ENCODE results near the gene ACP2.

Gene ACP2

GRCh38 chr11:47268448-47269001 lies 19.9 kb upstream of the ACP2 start:
- DNase-seq (ENCODE audit: low read depth): no peak

GRCh38 chr11:47267876-47268275 lies 19.3 kb upstream of the ACP2 start:
- no peak for DNase-seq (ENCODE audit: low read depth)

GRCh38 chr11:47264521-47264920 lies 15.9 kb upstream of the ACP2 start:
- no peak for DNase-seq (ENCODE audit: low read depth)

GRCh38 chr11:47264119-47264518 lies 15.5 kb upstream of the ACP2 start:
- no peak for DNase-seq (ENCODE audit: low read depth)

- no peak for DNase-seq (ENCODE audit: low read depth)
Measured at GRCh38 chr11:47261291-47261800, 12.7 kb upstream of the ACP2 start.

- no peak for DNase-seq (ENCODE audit: low read depth)
Measured at GRCh38 chr11:47260366-47260765, 11.8 kb upstream of the ACP2 start.

DNA sequence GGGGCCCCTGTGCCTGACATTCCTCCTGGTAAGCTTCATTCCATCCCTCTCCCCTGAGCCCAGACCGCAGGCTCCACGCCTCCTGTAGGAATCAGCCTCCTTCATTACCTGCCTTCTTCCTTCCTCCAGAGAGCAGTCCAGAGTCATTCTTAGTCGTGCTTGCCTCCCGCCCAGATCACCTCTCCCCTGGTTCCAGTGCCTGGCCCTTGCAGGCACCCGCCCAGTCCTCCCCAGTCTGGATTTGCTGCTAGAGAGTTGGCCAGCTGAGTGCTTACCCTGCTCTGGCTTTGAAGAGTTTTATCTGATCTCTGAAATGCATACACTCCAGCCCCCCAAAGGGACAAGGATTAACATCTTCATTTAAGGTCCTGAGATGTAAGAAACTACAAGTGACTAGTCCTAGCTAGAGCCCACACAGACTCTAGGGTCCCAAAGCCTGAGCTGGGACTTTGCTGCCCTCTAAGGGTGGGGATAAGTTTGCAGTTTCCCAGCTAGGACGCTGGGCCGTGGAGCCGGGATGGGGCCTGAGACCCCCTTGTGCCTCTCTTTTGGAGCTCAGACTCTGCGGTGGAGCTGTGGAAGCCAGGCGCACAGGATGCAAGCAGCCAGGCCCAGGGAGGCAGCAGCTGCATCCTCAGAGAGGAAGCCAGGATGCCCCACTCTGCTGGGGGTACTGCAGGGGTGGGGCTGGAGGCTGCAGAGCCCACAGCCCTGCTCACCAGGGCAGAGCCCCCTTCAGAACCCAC lies 10.8 kb upstream of the ACP2 start:
- no peak for DNase-seq (ENCODE audit: low read depth)

- no peak for DNase-seq (ENCODE audit: low read depth)
Measured at GRCh38 chr11:47258317-47258902, 9.8 kb upstream of the ACP2 start.

GRCh38 chr11:47257517-47258316 lies 9.1 kb upstream of the ACP2 start, which contains the start of gene NR1H3:
NR1H3 (plus strand) TSS chr11:47257996; CDS start chr11:47259217, 1,221 bp downstream.
- no peak for DNase-seq (ENCODE audit: low read depth)

GRCh38 chr11:47257177-47257516 lies 8.5 kb upstream of the ACP2 start:
- DNase-seq (ENCODE audit: low read depth): no peak

- no peak for DNase-seq (ENCODE audit: low read depth)
Measured at GRCh38 chr11:47256374-47256773, 7.8 kb upstream of the ACP2 start.

DNA sequence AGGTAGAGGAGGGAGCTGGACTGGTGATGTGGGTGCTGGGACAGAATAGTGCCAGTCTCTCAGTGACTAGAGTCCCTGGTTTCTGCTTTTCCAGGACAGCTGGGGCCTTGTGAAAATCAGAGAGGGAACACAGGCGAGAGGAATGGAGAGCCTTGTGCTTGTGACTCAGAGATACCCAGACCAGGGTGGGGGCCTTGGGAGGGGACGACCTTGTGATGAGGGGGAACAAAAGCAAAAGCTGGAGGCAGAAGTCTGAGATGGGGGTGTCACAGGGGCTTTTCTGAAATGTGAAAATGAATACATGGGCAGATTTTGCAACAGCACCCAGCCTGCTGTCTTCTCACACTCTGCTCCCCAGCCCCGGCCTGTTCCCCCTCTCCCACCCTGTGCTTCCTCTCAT lies 5.8 kb upstream of the ACP2 start:
- DNase-seq (ENCODE audit: low read depth): no peak

DNA sequence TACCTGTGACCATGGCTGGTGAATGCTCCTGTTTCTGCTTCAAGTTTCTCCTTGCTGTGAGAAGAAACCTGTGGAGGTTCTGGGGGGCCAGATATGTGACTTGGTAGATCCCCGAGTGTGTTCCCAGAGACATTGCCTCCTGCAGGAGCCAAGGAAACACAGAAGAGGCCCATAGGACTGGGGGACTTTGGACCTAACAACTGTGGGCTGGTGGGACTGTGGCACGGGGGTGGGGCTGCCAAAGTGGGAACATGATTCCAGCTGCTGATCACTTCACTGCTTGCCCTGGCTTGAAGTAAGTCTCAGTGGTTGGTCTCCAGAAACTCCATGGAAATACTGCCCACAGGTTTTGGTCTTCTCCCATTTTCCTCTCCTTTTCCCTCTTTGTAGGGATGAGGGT lies 5.0 kb upstream of the ACP2 start:
- DNase-seq (ENCODE audit: low read depth): no peak

DNA sequence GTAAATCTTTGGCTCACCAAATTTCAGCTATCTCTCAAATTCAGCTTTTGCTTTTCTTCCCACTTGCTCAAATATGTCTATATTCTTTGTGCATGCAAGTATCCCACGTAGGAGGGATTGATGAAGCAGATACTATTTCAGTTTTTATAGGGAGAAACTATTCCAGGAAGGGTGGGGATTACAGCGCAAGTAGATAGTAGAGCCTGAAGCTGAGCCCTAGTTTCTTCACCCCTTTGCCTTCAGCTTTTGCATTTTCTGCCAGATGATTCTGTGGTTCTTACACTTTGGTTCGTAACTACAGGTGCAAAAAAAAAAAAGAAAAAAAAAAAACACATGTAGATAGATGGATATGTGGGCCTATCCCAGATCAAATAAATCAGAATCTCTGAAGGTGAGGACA lies 3.1 kb upstream of the ACP2 start:
- no peak for DNase-seq (ENCODE audit: low read depth)

GRCh38 chr11:47249378-47249715 lies 733 bp upstream of the ACP2 start:
- no peak for DNase-seq (ENCODE audit: low read depth)

- no peak for DNase-seq (ENCODE audit: low read depth)
Measured at GRCh38 chr11:47248304-47248663, 330 bp downstream of the ACP2 start.

DNA sequence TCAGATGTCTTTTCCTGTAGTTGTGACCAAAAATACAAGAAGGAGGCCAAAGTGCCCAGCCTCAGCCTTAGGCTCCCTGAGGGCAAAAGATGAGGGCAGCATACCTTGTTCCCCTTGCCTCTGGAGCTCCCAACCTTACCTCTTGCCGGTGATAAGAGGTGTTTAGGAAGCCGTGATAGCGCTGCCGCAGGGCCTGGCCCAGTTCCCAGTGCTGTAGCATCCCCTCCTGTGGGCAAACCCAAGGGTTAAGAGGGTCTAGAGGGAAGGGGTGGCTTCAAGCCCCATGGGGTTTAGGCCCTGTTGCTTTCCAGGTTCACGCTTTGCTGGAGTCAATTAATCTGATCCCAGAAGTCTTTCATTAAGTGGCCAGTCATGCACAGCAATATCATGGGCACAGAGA lies 1.1 kb downstream of the ACP2 start:
- DNase-seq (ENCODE audit: low read depth): no peak

DNA sequence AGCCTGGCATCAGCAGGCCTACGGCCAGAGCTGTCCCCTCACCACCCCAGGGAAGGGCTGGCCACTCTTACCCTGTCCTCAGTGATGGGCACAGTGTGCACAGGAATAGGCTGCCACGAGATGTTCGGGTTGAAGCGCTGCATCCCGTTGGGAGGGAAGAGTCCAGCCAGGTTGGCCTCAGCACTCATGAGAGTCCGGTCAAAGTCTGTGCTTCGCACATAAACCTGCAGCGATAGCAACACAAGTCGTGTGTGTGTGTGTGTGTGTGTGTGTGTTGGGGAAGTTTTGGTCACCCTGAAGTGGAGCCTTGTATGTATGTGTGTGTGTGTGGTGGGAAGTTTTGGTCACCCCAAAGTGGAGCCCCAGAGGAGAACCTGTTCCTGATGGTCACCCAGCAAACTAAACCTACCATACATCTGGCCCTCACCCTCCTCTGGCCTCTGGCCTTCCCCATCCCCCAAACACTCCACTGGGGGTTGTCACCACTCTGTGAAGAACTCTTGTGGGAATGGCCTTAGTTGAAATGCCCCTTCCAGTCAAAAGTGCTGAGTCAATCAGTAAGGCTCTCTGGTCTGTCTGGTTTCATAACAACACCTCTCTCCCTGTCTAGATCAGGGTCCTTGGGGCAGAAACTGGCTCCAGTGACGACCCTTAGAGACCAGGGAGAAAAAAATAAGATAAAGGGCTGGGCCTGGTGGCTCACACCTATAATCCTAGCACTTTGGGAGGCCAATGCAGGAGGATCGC lies 2.8 kb downstream of the ACP2 start:
- DNase-seq (ENCODE audit: low read depth): no peak

DNA sequence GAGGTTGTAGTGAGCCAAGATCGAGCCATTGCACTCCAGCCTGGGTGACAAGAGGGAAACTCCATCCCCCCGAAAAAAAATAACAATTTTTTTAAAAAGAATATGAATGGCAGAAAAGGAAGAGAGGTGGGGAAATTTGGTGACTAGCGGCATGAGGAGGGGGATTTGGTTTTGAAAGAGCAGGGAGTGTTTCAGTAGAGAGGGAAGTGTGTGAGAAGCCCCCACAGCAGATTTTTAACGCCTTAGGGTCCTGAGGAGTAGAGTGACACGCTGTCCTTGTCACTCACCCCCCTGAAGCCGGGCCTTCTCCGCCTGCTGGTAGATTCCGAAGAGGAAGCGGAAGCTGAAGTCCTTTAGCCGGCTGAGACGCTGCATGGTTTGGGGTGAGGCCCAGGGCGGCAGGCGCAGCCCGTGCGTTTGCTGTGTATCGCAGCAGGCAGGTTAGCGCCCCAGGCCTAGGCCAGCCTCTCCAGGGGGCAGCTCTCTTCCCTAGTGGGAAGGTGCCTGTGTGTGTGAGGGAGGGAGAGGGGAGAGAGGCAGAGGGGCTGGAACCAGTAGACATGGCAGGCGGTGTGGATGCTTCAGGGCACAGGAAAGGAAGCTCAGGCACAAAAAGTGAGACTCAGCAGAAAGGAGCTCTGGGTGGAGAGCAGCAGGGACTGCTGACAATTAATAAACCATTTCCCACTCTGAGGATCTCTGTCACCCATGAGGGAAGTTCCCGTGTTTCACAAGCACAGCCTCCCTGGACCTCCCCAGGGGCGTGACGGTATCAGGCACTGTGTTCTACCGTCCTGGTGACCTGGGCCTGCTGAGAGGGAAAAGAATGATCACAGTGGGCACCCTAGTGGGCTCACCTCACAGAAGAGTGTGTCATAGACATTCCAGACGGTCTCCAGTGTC lies 3.9 kb downstream of the ACP2 start:
- no peak for DNase-seq (ENCODE audit: low read depth)

DNA sequence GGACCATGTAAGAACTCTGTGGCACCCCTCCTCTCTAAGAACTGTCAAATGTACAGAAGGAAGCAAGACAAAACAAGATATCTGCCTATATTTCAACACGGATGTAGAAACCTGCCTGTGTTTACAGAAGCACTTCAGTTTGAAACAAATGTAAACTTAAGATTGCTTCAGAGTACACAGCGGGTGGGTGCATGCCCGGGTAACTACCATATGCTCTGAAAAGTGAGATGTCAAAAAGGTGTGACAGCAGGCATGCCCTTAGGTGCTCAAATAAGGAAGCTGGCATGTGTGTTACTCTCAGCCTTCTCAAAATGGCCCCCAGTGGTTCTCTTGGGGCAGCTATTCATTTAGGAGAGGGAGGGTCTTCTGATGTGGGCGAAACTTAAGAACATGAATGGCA lies 5.2 kb downstream of the ACP2 start:
- no peak for DNase-seq (ENCODE audit: low read depth)

DNA sequence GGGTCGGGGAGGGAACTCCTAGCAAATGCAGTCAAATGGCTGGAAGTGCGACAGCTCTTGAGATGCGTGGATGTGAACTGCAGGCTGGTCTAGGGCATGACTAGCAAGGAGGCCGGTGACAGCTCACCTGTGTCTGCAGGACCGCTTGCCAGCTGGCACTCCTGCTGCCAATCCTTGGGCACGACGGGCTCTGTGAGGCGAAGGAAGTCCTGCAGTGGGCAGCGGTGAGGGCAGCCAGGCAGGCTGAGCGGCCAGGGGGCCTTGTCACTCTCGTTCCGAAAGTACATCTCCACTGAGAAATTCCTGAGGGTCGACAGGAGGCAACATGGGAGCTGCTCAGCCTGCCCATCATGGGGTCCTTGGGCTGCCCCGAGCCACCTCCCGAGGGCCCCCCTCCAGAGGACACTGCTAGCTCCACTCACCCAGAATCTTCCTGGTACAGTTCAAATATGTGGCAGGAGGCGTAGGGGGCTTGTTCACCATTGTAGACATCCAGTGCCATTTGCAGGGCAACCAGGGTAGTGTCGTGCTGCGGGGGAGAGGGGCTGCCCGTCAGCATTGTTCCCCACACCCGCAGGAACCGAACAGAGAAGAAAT lies 5.9 kb downstream of the ACP2 start:
- DNase-seq (ENCODE audit: low read depth): no peak

Data from T-helper 22 cell (primary cell).